ENCODE data around the gene GALNT13.
"Not testable (repeated sequence)": the region's sequence is repeated elsewhere in the genome, so short reads cannot be mapped to it uniquely, and the experiment has no call there.

The GALNT13 gene

GRCh38 chr2:154408786-154409185, 537.1 kb downstream of the GALNT13 start:
- no peak for DNase-seq (ENCODE audit: low spot score)

GRCh38 chr2:154422251-154422650, 550.5 kb downstream of the GALNT13 start:
- DNase-seq (ENCODE audit: low spot score) = no peak

GRCh38 chr2:154425994-154426393, 554.3 kb downstream of the GALNT13 start:
- no peak for DNase-seq (ENCODE audit: low spot score)

GRCh38 chr2:154427453-154427852, 555.7 kb downstream of the GALNT13 start:
- DNase-seq (ENCODE audit: low spot score) = no peak

GRCh38 chr2:154428022-154428421, 556.3 kb downstream of the GALNT13 start:
- DNase-seq (ENCODE audit: low spot score) = no peak

- no peak for DNase-seq (ENCODE audit: low spot score)
Measured at GRCh38 chr2:154433010-154433409, 561.3 kb downstream of the GALNT13 start.

GRCh38 chr2:154437104-154437503, 565.4 kb downstream of the GALNT13 start:
- no peak for DNase-seq (ENCODE audit: low spot score)

GRCh38 chr2:154439156-154439555, 567.4 kb downstream of the GALNT13 start:
- no peak for DNase-seq (ENCODE audit: low spot score)

- DNase-seq (ENCODE audit: low spot score) = no peak
Measured at GRCh38 chr2:154443919-154444318, 572.2 kb downstream of the GALNT13 start.

GRCh38 chr2:154446324-154446723, 574.6 kb downstream of the GALNT13 start:
- DNase-seq (ENCODE audit: low spot score) = no peak

- no peak for DNase-seq (ENCODE audit: low spot score)
Measured at GRCh38 chr2:154447727-154448418, 576.2 kb downstream of the GALNT13 start.

GRCh38 chr2:154449951-154450658, 578.4 kb downstream of the GALNT13 start:
- DNase-seq (ENCODE audit: low spot score) = no peak

GRCh38 chr2:154452471-154452870, 580.7 kb downstream of the GALNT13 start:
- DNase-seq (ENCODE audit: low spot score) = no peak

- peak; percentile 21 for DNase-seq (ENCODE audit: low spot score)
Measured at GRCh38 chr2:154452906-154453493, 581.3 kb downstream of the GALNT13 start.

GRCh38 chr2:154455166-154455565, 583.4 kb downstream of the GALNT13 start:
- DNase-seq (ENCODE audit: low spot score) = no peak

- DNase-seq (ENCODE audit: low spot score) = no peak
Measured at GRCh38 chr2:154455866-154456265, 584.1 kb downstream of the GALNT13 start.

- no peak for DNase-seq (ENCODE audit: low spot score)
Measured at GRCh38 chr2:154457286-154457685, 585.6 kb downstream of the GALNT13 start.

- no peak for DNase-seq (ENCODE audit: low spot score)
Measured at GRCh38 chr2:154459286-154459685, 587.6 kb downstream of the GALNT13 start.

GRCh38 chr2:154462634-154463033, 590.9 kb downstream of the GALNT13 start:
- DNase-seq (ENCODE audit: low spot score) = no peak

- no peak for DNase-seq (ENCODE audit: low spot score)
Measured at GRCh38 chr2:154466226-154466625, 594.5 kb downstream of the GALNT13 start.

GRCh38 chr2:154470376-154470775, 598.7 kb downstream of the GALNT13 start:
- no peak for DNase-seq (ENCODE audit: low spot score)

GRCh38 chr2:154471492-154471891, 599.8 kb downstream of the GALNT13 start:
- not testable (repeated sequence) for DNase-seq (ENCODE audit: low spot score)

- no peak for DNase-seq (ENCODE audit: low spot score)
Measured at GRCh38 chr2:154477319-154477718, 605.6 kb downstream of the GALNT13 start.

Data from D341Med (cell line).